IMR-90 (cell line): ENCODE data around the gene ARHGAP15. TPM values are rescaled to one million over a fixed set of nuclear protein-coding genes. Genes with fewer than 3 reads are reported as not detected.
A peak's percentile ranks its signal among the peaks of the same experiment; 100 is the strongest.

Experiments used
- ATAC-seq: fragments of 200-7000 bp; cut with Tn5 transposase; 2 replicates; pipeline ENCODE4 v1.9.1; 2020; ENCODE audit warnings: low read depth, mild to moderate bottlenecking, moderate library complexity
- BruUV-seq: library from RNA; stranded (reverse); fragments of 400-500 nt; replicated peaks from 2 replicates; lab custom pipeline; 2021; lab: Mats Ljungman, UMichigan
- CTCF ChIA-PET: fragments of 300-600 bp; formaldehyde crosslinking; extraction: SDS; loops from one replicate; lab custom pipeline; 2021; ENCODE audit warnings: antibody characterized with exemption; lab: Yijun Ruan, JAX
- POLR2A ChIA-PET: fragments of 300-600 bp; sonication (Branson Sonifier 250); formaldehyde crosslinking; loops from one replicate; lab custom pipeline; 2022; ENCODE audit warnings: antibody characterized with exemption; ENCODE audit not compliant: unreplicated experiment; lab: Charles Lee
- DNase-seq: peaks from one replicate; pipeline ENCODE4 v3.0.0; 2013
- H2AFZ ChIP-seq: replicated peaks from 2 replicates; pipeline ENCODE3; 2013; ENCODE audit warnings: low read length, mild to moderate bottlenecking; ENCODE audit not compliant: poor library complexity
- H2AK5ac ChIP-seq: 2 replicates; pipeline ENCODE4 v1.6.1; 2013; ENCODE audit warnings: low read depth, low read length, inconsistent platforms
- H2AK9ac ChIP-seq: replicated peaks from 2 replicates; pipeline ENCODE3; 2013; ENCODE audit warnings: mild to moderate bottlenecking, low read depth, low read length, moderate library complexity; ENCODE audit not compliant: poor library complexity
- H2BK120ac ChIP-seq: 2 replicates; pipeline ENCODE4 v1.6.1; 2013; ENCODE audit warnings: low read depth, low read length, inconsistent platforms
- H2BK15ac ChIP-seq: 3 replicates; pipeline ENCODE4 v1.6.1; 2013; ENCODE audit warnings: low read depth, low read length, inconsistent platforms
- H2BK20ac ChIP-seq: 2 replicates; pipeline ENCODE4 v1.6.1; 2013; ENCODE audit warnings: low read depth, mild to moderate bottlenecking, inconsistent platforms, low read length, moderate library complexity
- H2BK5ac ChIP-seq: 2 replicates; pipeline ENCODE4 v1.6.1; 2013; ENCODE audit warnings: mild to moderate bottlenecking, low read depth, low read length, inconsistent platforms; ENCODE audit not compliant: poor library complexity, severe bottlenecking
- H3K14ac ChIP-seq: replicated peaks from 2 replicates; pipeline ENCODE4 v1.6.1; 2013; ENCODE audit warnings: low read depth, low read length, inconsistent platforms
- H3K18ac ChIP-seq: 2 replicates; pipeline ENCODE4 v1.6.1; 2013; ENCODE audit warnings: low read depth, low read length, control low read depth
- H3K23ac ChIP-seq: 2 replicates; pipeline ENCODE4 v1.6.1; 2013; ENCODE audit warnings: low read depth, low read length, inconsistent platforms
- H3K27ac ChIP-seq: 2 replicates; pipeline ENCODE4 v1.5.1; 2013; ENCODE audit warnings: mild to moderate bottlenecking, control low read depth, low read length; ENCODE audit not compliant: insufficient read depth
- H3K27me3 ChIP-seq: 2 replicates; pipeline ENCODE4 v1.6.1; 2013; ENCODE audit warnings: low read length; ENCODE audit not compliant: control insufficient read depth, insufficient read depth
- H3K36me3 ChIP-seq: 2 replicates; pipeline ENCODE4 v1.6.1; 2013; ENCODE audit warnings: low read length, mixed read lengths; ENCODE audit not compliant: control insufficient read depth, insufficient read depth
- H3K4ac ChIP-seq: 2 replicates; pipeline ENCODE4 v1.6.1; 2013; ENCODE audit warnings: low read depth, low read length, inconsistent platforms
- H3K4me1 ChIP-seq: 2 replicates; pipeline ENCODE4 v1.6.1; 2013; ENCODE audit warnings: low read length, mixed read lengths; ENCODE audit not compliant: control insufficient read depth, insufficient read depth
- H3K4me2 ChIP-seq: 2 replicates; pipeline ENCODE4 v1.6.1; 2013; ENCODE audit warnings: low read depth, mild to moderate bottlenecking, control low read depth, low read length, moderate library complexity
- H3K4me3 ChIP-seq: 2 replicates; pipeline ENCODE4 v1.5.1; 2013; ENCODE audit warnings: low read depth, mild to moderate bottlenecking, control low read depth, low read length, moderate library complexity; ENCODE audit not compliant: insufficient read depth
- H3K56ac ChIP-seq: 2 replicates; pipeline ENCODE4 v1.6.1; 2013; ENCODE audit warnings: low read length, inconsistent platforms; ENCODE audit not compliant: insufficient read depth; ENCODE audit errors: extremely low read depth
- H3K79me1 ChIP-seq, 2 experiments: 2 replicates each; pipeline ENCODE4 v1.6.1; 2013; ENCODE audit warnings: low read length in 2 of 2, inconsistent platforms in 1 of 2, low read depth in 1 of 2
- H3K9ac ChIP-seq: 2 replicates; pipeline ENCODE4 v1.6.1; 2013; ENCODE audit warnings: low read depth, low read length, control low read depth
- H3K9me1 ChIP-seq: 2 replicates; pipeline ENCODE4 v1.6.1; 2013; ENCODE audit warnings: low read length, inconsistent platforms; ENCODE audit not compliant: insufficient read depth
- H3K9me3 ChIP-seq: 2 replicates; pipeline ENCODE4 v1.6.1; 2013; ENCODE audit warnings: low read length; ENCODE audit not compliant: control insufficient read depth, insufficient read depth
- H4K20me1 ChIP-seq: 2 replicates; pipeline ENCODE4 v1.6.1; 2013; ENCODE audit warnings: low read length, inconsistent platforms; ENCODE audit not compliant: insufficient read depth
- H4K5ac ChIP-seq: 2 replicates; pipeline ENCODE4 v1.6.1; 2013; ENCODE audit warnings: mild to moderate bottlenecking, low read depth, low read length, control low read depth
- H4K8ac ChIP-seq, 2 experiments: 2 replicates each; pipeline ENCODE4 v1.6.1; 2013; ENCODE audit warnings: low read depth in 2 of 2, low read length in 2 of 2, control low read depth in 1 of 2, inconsistent platforms in 1 of 2
- H4K91ac ChIP-seq: 2 replicates; pipeline ENCODE4 v1.6.1; 2013; ENCODE audit warnings: low read depth, low read length, inconsistent platforms; ENCODE audit not compliant: insufficient read depth
- BHLHE40 ChIP-seq: fragments of 150-350 bp; IDR thresholded peaks from 2 replicates; pipeline ENCODE4 v1.6.1; 2016; ENCODE audit warnings: mild to moderate bottlenecking, low read depth, low read length
- CEBPB ChIP-seq: IDR thresholded peaks from 2 replicates; pipeline ENCODE4 v1.6.1; 2012; ENCODE audit warnings: low read depth, low read length, improper control_type of control experiment
- CTCF ChIP-seq: conservative IDR thresholded peaks from 2 replicates; pipeline ENCODE4 v1.5.1; 2012; ENCODE audit warnings: mild to moderate bottlenecking, low read depth, low read length, improper control_type of control experiment
- FOS ChIP-seq: fragments of 150-350 bp; IDR thresholded peaks from 2 replicates; pipeline ENCODE4 v1.6.1; 2016; ENCODE audit warnings: low read depth, low read length
- MAFK ChIP-seq: IDR thresholded peaks from 2 replicates; pipeline ENCODE4 v1.6.1; 2012; ENCODE audit warnings: low read depth, low read length, improper control_type of control experiment
- MXI1 ChIP-seq: IDR thresholded peaks from 2 replicates; pipeline ENCODE4 v1.6.1; 2012; ENCODE audit warnings: low read depth, mild to moderate bottlenecking, low read length, moderate library complexity, borderline replicate concordance
- POLR2A ChIP-seq: IDR thresholded peaks from 2 replicates; pipeline ENCODE4 v1.6.1; 2012; ENCODE audit warnings: mild to moderate bottlenecking, low read depth, low read length
- RCOR1 ChIP-seq: IDR thresholded peaks from 2 replicates; pipeline ENCODE4 v1.6.1; 2012; ENCODE audit warnings: mild to moderate bottlenecking, low read length, improper control_type of control experiment; ENCODE audit not compliant: insufficient replicate concordance
- USF2 ChIP-seq: fragments of 150-350 bp; IDR thresholded peaks from 2 replicates; pipeline ENCODE4 v1.6.1; 2017; ENCODE audit warnings: mild to moderate bottlenecking, antibody characterized with exemption, low read length, low read depth
- WGBS, 2 experiments: methylation state at CpG; one replicate each; pipeline versions ENCODE4 v1.1.5 to v1.1.7; 2013; ENCODE audit warnings: missing lambda C conversion rate in 2 of 2; ENCODE audit not compliant: insufficient read length in 1 of 2; ENCODE audit errors: extremely low coverage in 2 of 2; 5-methylcytosine and 5-hydroxymethylcytosine counted together
- dilution Hi-C: fragments of 300-500 bp; cut with HindIII; formaldehyde crosslinking; loops from one replicate; pipeline ENCODE4 v1.14.3; 2018; ENCODE audit warnings: low sequenced_read_pairs; ENCODE audit not compliant: unreplicated experiment
- in situ Hi-C: fragments of 300-500 bp; cut with MboI; formaldehyde crosslinking; loops from 3 replicates; pipeline ENCODE4 v1.14.3; 2019; ENCODE audit warnings: low sequenced_read_pairs, inconsistent platforms, mixed read lengths
- intact Hi-C: fragments of 100-400 bp; cut with micrococcal nuclease; formaldehyde crosslinking; loops from 2 replicates; pipeline ENCODE4 v1.10.0; 2022
- polyA plus RNA-seq, 3 experiments: library from polyadenylated mRNA; depleted of rRNA; stranded (reverse); fragments of >200 nt; gene quantifications; 2 replicates each; pipeline ENCODE4 v1.2.3, GENCODE V29; 2012; ENCODE audit warnings: low replicate concordance in 1 of 3
- total RNA-seq: library from RNA; depleted of rRNA; stranded (reverse); fragments of >200 nt; gene quantifications from 2 replicates; pipeline ENCODE4 v1.2.3, GENCODE V29; 2012

Gene ARHGAP15
- total and polyA plus RNA-seq, 2 of the 4 experiments (the other 2 are of a cell fraction) = not detected

GRCh38 chr2:143615562-143615961, 486.3 kb downstream of the ARHGAP15 start:
- Histone ChIP-seq H2AFZ (no peak overlapping the region), H2BK15ac (no peak overlapping the region), H4K5ac (no peak overlapping the region), H2BK120ac (no peak overlapping the region), H3K9ac (no peak overlapping the region), H3K9me3 (no peaks in the 10 kb centered on the region), H4K91ac (no peak overlapping the region), H4K8ac (no peak overlapping the region), H3K4me3 (no peak overlapping the region), H3K14ac (no peak overlapping the region), H2BK20ac (no peak overlapping the region), H3K4me2 (no peak overlapping the region), H2AK5ac (no peak overlapping the region), H2BK5ac (no peak overlapping the region), H4K20me1 (no peaks in the 10 kb centered on the region), H3K18ac (no peak overlapping the region), H3K4ac (no peak overlapping the region), H3K36me3 (no peaks in the 10 kb centered on the region), H3K9me1 (no peaks in the 10 kb centered on the region), H3K27ac (no peak overlapping the region), H3K56ac (no peak overlapping the region), H3K23ac (no peak overlapping the region), H3K4me1 (no peaks in the 10 kb centered on the region), H3K27me3 (no peaks in the 10 kb centered on the region), H2AK9ac (no peak overlapping the region), H3K79me1 (no peaks in the 10 kb centered on the region)
- no TSS peak for BruUV-seq
- TF ChIP-seq RCOR1 (no peak), CEBPB (no peak), BHLHE40 (no peak), CTCF (no peak), MAFK (no peak), USF2 (no peak), MXI1 (no peak), POLR2A (no peak), FOS (no peak)
- ATAC-seq (no peak), DNase-seq (peak; percentile 38)
- no CpG with 5 or more reads among the region's 4 CpGs for WGBS, 2 experiments
- intact Hi-C loops (no loop called here), dilution Hi-C loops (no loop called here), in situ Hi-C loops (no loop called here)
- POLR2A ChIA-PET = no interaction called here
- CTCF ChIA-PET = interaction anchor here (0.6 kb wide), 1 partner anchor 502 kb away, joined by 4 read pairs; no protein-coding TSS in a partner anchor
